HCT116 (cell line): ENCODE measurements around the gene RPL14. TPM values are rescaled to one million over a fixed set of nuclear protein-coding genes. Genes with fewer than 3 reads are reported as not detected.

Experiments
- total RNA-seq: library from RNA; stranded (reverse); gene quantifications from one replicate; pipeline ENCODE4 v1.2.1, GENCODE V29; 2021; ENCODE audit not compliant: unreplicated experiment

The RPL14 gene
- total RNA-seq, 1 experiment from 2014 or later, result 2,938 TPM

Other genes with a start within 250 kb of the RPL14 start
- 33.6 TPM for gene EIF1B, start 147.6 kb upstream of the RPL14 start, total RNA-seq
- not detected for gene ENTPD3, start 70.2 kb upstream of the RPL14 start, total RNA-seq
- gene ZNF619, start 19.8 kb downstream of the RPL14 start, total RNA-seq, result 7.3 TPM
- 10.2 TPM for gene ZNF620, start 48.7 kb downstream of the RPL14 start, total RNA-seq
- 23.5 TPM for gene ZNF621, start 67.6 kb downstream of the RPL14 start, total RNA-seq